HG03064 (cell line): ENCODE data around the gene CACNA2D4.

Source experiments
- ATAC-seq: cut with Tn5 transposase; IDR thresholded peaks from one replicate; pipeline ENCODE4 v1.9.1; 2021; ENCODE audit warnings: low read depth; ENCODE audit not compliant: unreplicated experiment

Gene CACNA2D4

GRCh38 chr12:1794440-1795090 is 123.9 kb downstream of the CACNA2D4 start:
- no peak for ATAC-seq

- ATAC-seq = no peak
Observed at GRCh38 chr12:1793426-1794210, 124.8 kb downstream of the CACNA2D4 start.

GRCh38 chr12:1792406-1792805 is 126.0 kb downstream of the CACNA2D4 start:
- no peak for ATAC-seq

GRCh38 chr12:1791104-1791841 is 127.2 kb downstream of the CACNA2D4 start:
- ATAC-seq = no peak

- no peak for ATAC-seq
Observed at GRCh38 chr12:1790444-1790843, 128.0 kb downstream of the CACNA2D4 start.

- no peak for ATAC-seq
Observed at GRCh38 chr12:1787714-1788113, 130.7 kb downstream of the CACNA2D4 start.

- ATAC-seq = no peak
Observed at GRCh38 chr12:1782215-1782614, 136.2 kb downstream of the CACNA2D4 start.

GRCh38 chr12:1781772-1782171 is 136.7 kb downstream of the CACNA2D4 start:
- ATAC-seq = no peak

GRCh38 chr12:1779783-1780182 is 138.7 kb downstream of the CACNA2D4 start:
- no peak for ATAC-seq

GRCh38 chr12:1778911-1779310 is 139.5 kb downstream of the CACNA2D4 start:
- no peak for ATAC-seq

GRCh38 chr12:1777798-1778197 is 140.7 kb downstream of the CACNA2D4 start:
- ATAC-seq = no peak

- no peak for ATAC-seq
Observed at GRCh38 chr12:1776170-1776921, 142.1 kb downstream of the CACNA2D4 start.

GRCh38 chr12:1773937-1774655 is 144.4 kb downstream of the CACNA2D4 start:
- no peak for ATAC-seq

GRCh38 chr12:1769809-1770494 is 148.5 kb downstream of the CACNA2D4 start:
- ATAC-seq = no peak

GRCh38 chr12:1768615-1769014 is 149.8 kb downstream of the CACNA2D4 start:
- no peak for ATAC-seq

GRCh38 chr12:1767407-1768090 is 150.9 kb downstream of the CACNA2D4 start:
- no peak for ATAC-seq

GRCh38 chr12:1766110-1766509 is 152.3 kb downstream of the CACNA2D4 start:
- no peak for ATAC-seq

- ATAC-seq = no peak
Observed at GRCh38 chr12:1763153-1763552, 155.3 kb downstream of the CACNA2D4 start.

GRCh38 chr12:1761857-1762256 is 156.6 kb downstream of the CACNA2D4 start:
- ATAC-seq = no peak
